ENCODE measurements around the gene POC5.

DNA sequence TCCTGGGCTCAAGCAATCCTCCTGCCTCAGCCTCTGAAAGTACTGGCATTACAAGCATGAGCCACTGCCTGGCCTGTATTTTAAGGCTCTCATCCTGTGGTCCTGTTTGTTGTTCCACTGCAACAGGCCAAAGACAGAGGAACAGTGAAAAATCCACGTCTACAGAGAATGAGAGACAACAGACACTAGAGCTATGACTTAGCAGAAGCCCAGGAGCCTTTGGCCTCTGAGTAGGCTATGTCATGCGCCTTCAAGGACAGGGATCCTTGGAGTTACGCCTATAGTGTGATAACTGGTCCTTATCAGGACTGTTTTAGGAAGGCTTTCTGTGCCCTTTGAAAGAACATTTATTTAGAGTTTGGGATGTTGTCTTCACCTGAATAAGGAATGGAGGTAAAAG is 10.5 kb downstream of the POC5 start:
- TF ChIP-seq, protein P1, sequence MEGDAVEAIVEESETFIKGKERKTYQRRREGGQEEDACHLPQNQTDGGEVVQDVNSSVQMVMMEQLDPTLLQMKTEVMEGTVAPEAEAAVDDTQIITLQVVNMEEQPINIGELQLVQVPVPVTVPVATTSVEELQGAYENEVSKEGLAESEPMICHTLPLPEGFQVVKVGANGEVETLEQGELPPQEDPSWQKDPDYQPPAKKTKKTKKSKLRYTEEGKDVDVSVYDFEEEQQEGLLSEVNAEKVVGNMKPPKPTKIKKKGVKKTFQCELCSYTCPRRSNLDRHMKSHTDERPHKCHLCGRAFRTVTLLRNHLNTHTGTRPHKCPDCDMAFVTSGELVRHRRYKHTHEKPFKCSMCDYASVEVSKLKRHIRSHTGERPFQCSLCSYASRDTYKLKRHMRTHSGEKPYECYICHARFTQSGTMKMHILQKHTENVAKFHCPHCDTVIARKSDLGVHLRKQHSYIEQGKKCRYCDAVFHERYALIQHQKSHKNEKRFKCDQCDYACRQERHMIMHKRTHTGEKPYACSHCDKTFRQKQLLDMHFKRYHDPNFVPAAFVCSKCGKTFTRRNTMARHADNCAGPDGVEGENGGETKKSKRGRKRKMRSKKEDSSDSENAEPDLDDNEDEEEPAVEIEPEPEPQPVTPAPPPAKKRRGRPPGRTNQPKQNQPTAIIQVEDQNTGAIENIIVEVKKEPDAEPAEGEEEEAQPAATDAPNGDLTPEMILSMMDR (IDR thresholded peaks at IDR 0.05; ENCODE audit: low read depth, low read length), result no peak
- TF ChIP-seq EZH2phosphoT487 (IDR thresholded peaks at IDR 0.05; ENCODE audit: low read depth), result no peak
